ENCODE data around the gene ZMYND8.

The ZMYND8 gene

GRCh38 chr20:47332381-47333206 is 23.9 kb downstream of the ZMYND8 start:
- DNase-seq: no peak

- no peak for DNase-seq
These were observed 25.4 kb downstream of the ZMYND8 start for GRCh38 chr20:47330933-47331708.

GRCh38 chr20:47330071-47330470 is 26.4 kb downstream of the ZMYND8 start:
- no peak for DNase-seq

GRCh38 chr20:47328129-47328528 is 28.4 kb downstream of the ZMYND8 start:
- DNase-seq: no peak

GRCh38 chr20:47327711-47328110 is 28.8 kb downstream of the ZMYND8 start:
- DNase-seq: no peak

GRCh38 chr20:47326658-47327268 is 29.7 kb downstream of the ZMYND8 start:
- DNase-seq: no peak

- no peak for DNase-seq
These were observed 31.3 kb downstream of the ZMYND8 start for GRCh38 chr20:47325242-47325641.

GRCh38 chr20:47320990-47321805 is 35.3 kb downstream of the ZMYND8 start:
- no peak for DNase-seq

- DNase-seq: no peak
These were observed 36.8 kb downstream of the ZMYND8 start for GRCh38 chr20:47319517-47320252.

GRCh38 chr20:47318586-47319516 is 37.6 kb downstream of the ZMYND8 start:
- DNase-seq: no peak

- DNase-seq: no peak
These were observed 38.4 kb downstream of the ZMYND8 start for GRCh38 chr20:47318027-47318585.

- peak; percentile 41 for DNase-seq
These were observed 39.2 kb downstream of the ZMYND8 start for GRCh38 chr20:47317127-47317895.

GRCh38 chr20:47316776-47317126 is 39.7 kb downstream of the ZMYND8 start:
- DNase-seq: no peak

- no peak for DNase-seq
These were observed 41.0 kb downstream of the ZMYND8 start for GRCh38 chr20:47315339-47316056.

- DNase-seq: no peak
These were observed 41.7 kb downstream of the ZMYND8 start for GRCh38 chr20:47314647-47315338.

GRCh38 chr20:47311967-47312681 is 44.4 kb downstream of the ZMYND8 start:
- no peak for DNase-seq

- DNase-seq: no peak
These were observed 45.3 kb downstream of the ZMYND8 start for GRCh38 chr20:47311211-47311610.

GRCh38 chr20:47310729-47311128 is 45.8 kb downstream of the ZMYND8 start:
- no peak for DNase-seq

All from CD4-positive, alpha-beta T cell treated with Interleukin-10 for 1 hour (primary cell).